GM19324 (cell line): ENCODE measurements around the gene RPL39L.

Source experiments
- ATAC-seq: cut with Tn5 transposase; IDR thresholded peaks from one replicate; pipeline ENCODE4 v1.9.1; 2021; ENCODE audit warnings: mild to moderate bottlenecking, moderate library complexity; ENCODE audit not compliant: unreplicated experiment, low FRiP score

The RPL39L gene

GRCh38 chr3:187102073-187102634, 37.1 kb downstream of the RPL39L start:
- no peak for ATAC-seq

GRCh38 chr3:187101184-187102072, 37.9 kb downstream of the RPL39L start:
- no peak for ATAC-seq

- ATAC-seq: no peak
These were observed 40.3 kb downstream of the RPL39L start for GRCh38 chr3:187098923-187099512.

- no peak for ATAC-seq
These were observed 46.0 kb downstream of the RPL39L start for GRCh38 chr3:187093320-187093719.

GRCh38 chr3:187088701-187089100, 50.6 kb downstream of the RPL39L start:
- no peak for ATAC-seq

- no peak for ATAC-seq
These were observed 52.5 kb downstream of the RPL39L start for GRCh38 chr3:187086831-187087230.

- ATAC-seq: no peak
These were observed 53.4 kb downstream of the RPL39L start for GRCh38 chr3:187085933-187086332.

- ATAC-seq: no peak
These were observed 54.2 kb downstream of the RPL39L start for GRCh38 chr3:187085021-187085666.

GRCh38 chr3:187084580-187084979, 54.7 kb downstream of the RPL39L start:
- ATAC-seq: no peak

GRCh38 chr3:187084126-187084525, 55.2 kb downstream of the RPL39L start:
- no peak for ATAC-seq

GRCh38 chr3:187082758-187083375, 56.4 kb downstream of the RPL39L start:
- ATAC-seq: no peak

GRCh38 chr3:187080799-187081450, 58.4 kb downstream of the RPL39L start:
- no peak for ATAC-seq

GRCh38 chr3:187079090-187080022, 59.9 kb downstream of the RPL39L start:
- ATAC-seq: no peak

GRCh38 chr3:187077537-187077936, 61.8 kb downstream of the RPL39L start:
- no peak for ATAC-seq

- no peak for ATAC-seq
These were observed 62.2 kb downstream of the RPL39L start for GRCh38 chr3:187077085-187077484.

- ATAC-seq: no peak
These were observed 63.0 kb downstream of the RPL39L start for GRCh38 chr3:187076297-187076696.

- no peak for ATAC-seq
These were observed 64.5 kb downstream of the RPL39L start for GRCh38 chr3:187074846-187075245.

- ATAC-seq: no peak
These were observed 65.7 kb downstream of the RPL39L start for GRCh38 chr3:187073581-187074098.

- ATAC-seq: no peak
These were observed 66.8 kb downstream of the RPL39L start for GRCh38 chr3:187072511-187072910.
